Measurements from ENCODE around the gene EIF4E2. TPM values are rescaled to one million over a fixed set of nuclear protein-coding genes. Genes with fewer than 3 reads are reported as not detected.

Gene EIF4E2
- total and polyA plus RNA-seq, 2 of the 4 experiments (the other 2 are of a cell fraction) = 52.1 to 105 TPM

- intact Hi-C loops (cut with micrococcal nuclease) (no loop called here), in situ Hi-C loops (cut with MboI; ENCODE audit: low sequenced_read_pairs) (no loop called here), dilution Hi-C loops (cut with HindIII; ENCODE audit: low sequenced_read_pairs, unreplicated experiment) (no loop called here)
- Histone ChIP-seq H2AK5ac (ENCODE audit: low read depth, low read length) (no peak overlapping the region), H4K20me1 (ENCODE audit: insufficient read depth, low read length) (no peaks in the 10 kb centered on the region), H4K8ac (ENCODE audit: low read depth in 2 of 2, low read length in 2 of 2) (no peak overlapping the region), H3K18ac (ENCODE audit: low read depth, low read length) (no peak overlapping the region), H3K27ac (ENCODE audit: insufficient read depth, low read length) (no peak overlapping the region), H2BK120ac (ENCODE audit: low read depth, low read length) (no peak overlapping the region), H2BK5ac (ENCODE audit: low read depth, low read length, poor library complexity, severe bottlenecking) (no peak overlapping the region), H3K27me3 (ENCODE audit: control insufficient read depth, insufficient read depth, low read length) (peaks cover 70% of the 10 kb centered on the region), H2BK15ac (ENCODE audit: low read depth, low read length) (no peak overlapping the region), H3K79me1 (ENCODE audit: low read depth in 1 of 2, low read length in 2 of 2) (no peaks in the 10 kb centered on the region), H4K91ac (ENCODE audit: insufficient read depth, low read depth, low read length) (no peak overlapping the region), H2BK20ac (ENCODE audit: low read depth, low read length) (no peak overlapping the region), H3K9me3 (ENCODE audit: control insufficient read depth, insufficient read depth, low read length) (no peaks in the 10 kb centered on the region), H4K5ac (ENCODE audit: low read depth, low read length) (no peak overlapping the region), H3K9ac (ENCODE audit: low read depth, low read length) (no peak overlapping the region), H3K4me3 (ENCODE audit: insufficient read depth, low read depth, low read length) (no peak overlapping the region), H3K56ac (ENCODE audit: extremely low read depth, insufficient read depth, low read length) (no peak overlapping the region), H3K14ac (replicated peaks; ENCODE audit: low read depth, low read length) (no peak overlapping the region), H3K4ac (ENCODE audit: low read depth, low read length) (no peak overlapping the region), H3K4me1 (ENCODE audit: control insufficient read depth, insufficient read depth, low read length) (no peaks in the 10 kb centered on the region), H2AK9ac (replicated peaks; ENCODE audit: low read depth, low read length, poor library complexity) (no peak overlapping the region), H3K23ac (ENCODE audit: low read depth, low read length) (no peak overlapping the region), H3K4me2 (ENCODE audit: low read depth, low read length) (no peak overlapping the region), H2AFZ (replicated peaks; ENCODE audit: low read length, poor library complexity) (no peak overlapping the region), H3K36me3 (ENCODE audit: control insufficient read depth, insufficient read depth, low read length) (no peaks in the 10 kb centered on the region), H3K9me1 (ENCODE audit: insufficient read depth, low read length) (no peaks in the 10 kb centered on the region)
- ChIA-PET CTCF (no interaction called here), POLR2A (ENCODE audit: unreplicated experiment) (no interaction called here)
- BruUV-seq (replicated peaks) = no TSS peak
- 40% methylated on average over 1 of the region's 6 CpGs; no CpG with 5 or more reads in 1 of the 2 experiments for WGBS, 2 experiments (ENCODE audit: extremely low coverage in 2 of 2, insufficient read length in 1 of 2)
- TF ChIP-seq BHLHE40 (IDR thresholded peaks at IDR 0.05; ENCODE audit: low read depth, low read length) = no peak
- TF ChIP-seq NFE2L2 (IDR thresholded peaks at IDR 0.05; ENCODE audit: low read depth, low read length) = no peak
- TF ChIP-seq SMC3 (IDR thresholded peaks at IDR 0.05; ENCODE audit: low read depth, low read length) = no peak
- no peak for TF ChIP-seq MAFK (IDR thresholded peaks at IDR 0.05; ENCODE audit: low read depth, low read length)
- no peak for TF ChIP-seq USF2 (IDR thresholded peaks at IDR 0.05; ENCODE audit: low read depth, low read length)
- TF ChIP-seq RAD21 (IDR thresholded peaks at IDR 0.05; ENCODE audit: low read length) = no peak
- no peak for TF ChIP-seq FOS (IDR thresholded peaks at IDR 0.05; ENCODE audit: low read depth, low read length)
- TF ChIP-seq MAZ (IDR thresholded peaks at IDR 0.05; ENCODE audit: borderline replicate concordance, low read depth, low read length) = no peak
- ATAC-seq (ENCODE audit: low read depth) (no peak), DNase-seq (no peak)
Observed at GRCh38 chr2:232518844-232519243, 31.6 kb upstream of the EIF4E2 start.

Data from IMR-90 (cell line).